ENCODE data around the gene ABHD5.

DNA sequence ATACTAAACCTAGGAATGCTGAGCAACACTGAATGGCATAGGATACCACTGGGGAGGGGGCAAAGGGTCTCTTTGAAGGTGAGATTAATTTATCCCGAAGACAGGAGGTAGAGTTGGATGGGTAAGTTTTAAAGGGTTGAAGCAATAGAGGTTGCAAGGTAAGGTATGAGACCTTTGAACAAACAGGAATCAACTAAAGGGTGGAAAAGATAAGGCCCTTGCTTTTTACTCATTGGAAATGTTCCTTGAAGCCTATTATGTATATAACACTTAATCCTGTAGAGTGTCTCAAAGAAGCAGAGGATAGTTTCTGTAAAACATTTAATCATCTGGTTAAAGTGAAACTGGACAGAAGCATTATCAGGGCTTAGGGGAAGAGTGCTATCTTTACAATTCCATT lies 5.7 kb downstream of the ABHD5 start:
- TF ChIP-seq, protein P1, sequence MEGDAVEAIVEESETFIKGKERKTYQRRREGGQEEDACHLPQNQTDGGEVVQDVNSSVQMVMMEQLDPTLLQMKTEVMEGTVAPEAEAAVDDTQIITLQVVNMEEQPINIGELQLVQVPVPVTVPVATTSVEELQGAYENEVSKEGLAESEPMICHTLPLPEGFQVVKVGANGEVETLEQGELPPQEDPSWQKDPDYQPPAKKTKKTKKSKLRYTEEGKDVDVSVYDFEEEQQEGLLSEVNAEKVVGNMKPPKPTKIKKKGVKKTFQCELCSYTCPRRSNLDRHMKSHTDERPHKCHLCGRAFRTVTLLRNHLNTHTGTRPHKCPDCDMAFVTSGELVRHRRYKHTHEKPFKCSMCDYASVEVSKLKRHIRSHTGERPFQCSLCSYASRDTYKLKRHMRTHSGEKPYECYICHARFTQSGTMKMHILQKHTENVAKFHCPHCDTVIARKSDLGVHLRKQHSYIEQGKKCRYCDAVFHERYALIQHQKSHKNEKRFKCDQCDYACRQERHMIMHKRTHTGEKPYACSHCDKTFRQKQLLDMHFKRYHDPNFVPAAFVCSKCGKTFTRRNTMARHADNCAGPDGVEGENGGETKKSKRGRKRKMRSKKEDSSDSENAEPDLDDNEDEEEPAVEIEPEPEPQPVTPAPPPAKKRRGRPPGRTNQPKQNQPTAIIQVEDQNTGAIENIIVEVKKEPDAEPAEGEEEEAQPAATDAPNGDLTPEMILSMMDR (IDR thresholded peaks at IDR 0.05; ENCODE audit: low read length): no peak
- TF ChIP-seq EZH2 (optimal IDR thresholded peaks at IDR 0.05; ENCODE audit: low read depth, low read length): no peak
- no peak for TF ChIP-seq EZH2phosphoT487 (IDR thresholded peaks at IDR 0.05; ENCODE audit: low read length)

Data from MM.1S (cell line).